ENCODE results near the gene DUSP1. TPM values are rescaled to one million over a fixed set of nuclear protein-coding genes. Genes with fewer than 3 reads are reported as not detected.
"Not testable (repeated sequence)": the region's sequence is repeated elsewhere in the genome, so short reads cannot be mapped to it uniquely, and the experiment has no call there.

The DUSP1 gene
- total and polyA plus RNA-seq, 8 donors = 33.0 to 534 (median 239) TPM

DNA sequence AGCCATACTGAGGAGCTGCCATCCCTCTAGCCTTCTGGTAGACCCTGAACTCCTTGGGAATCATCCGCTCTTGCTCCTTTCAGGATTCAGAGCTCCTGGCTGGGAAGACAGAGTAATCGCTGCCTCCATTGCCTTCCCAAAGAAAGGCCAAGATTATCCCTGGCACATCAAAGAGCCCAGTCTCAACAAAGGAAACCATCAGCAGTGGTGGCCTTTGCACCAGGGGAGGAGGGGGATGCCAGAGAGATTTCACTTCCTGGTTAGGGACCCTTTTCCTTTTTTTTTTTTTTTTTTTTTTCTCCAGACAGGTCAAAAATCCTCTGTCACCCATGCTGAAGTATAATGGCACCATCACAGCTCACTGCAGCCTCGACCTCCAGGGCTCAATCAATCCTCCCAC is 47.1 kb upstream of the DUSP1 start:
- H3K4me3 ChIP-seq = no peak overlapping the region
- no peaks in the 10 kb centered on the region for H3K36me3 ChIP-seq
- H3K4me1 ChIP-seq = peaks cover 0 to 11% of the 10 kb centered on the region in 2 donors
- DNase-seq (no peak), ATAC-seq (no peak)
- intact Hi-C loops (cut with DNase I) = no loop called here
- no peaks in the 10 kb centered on the region for H3K9me3 ChIP-seq
- no peaks in the 10 kb centered on the region for H3K27me3 ChIP-seq
- no peak overlapping the region for H3K27ac ChIP-seq
- TF ChIP-seq, protein P1, sequence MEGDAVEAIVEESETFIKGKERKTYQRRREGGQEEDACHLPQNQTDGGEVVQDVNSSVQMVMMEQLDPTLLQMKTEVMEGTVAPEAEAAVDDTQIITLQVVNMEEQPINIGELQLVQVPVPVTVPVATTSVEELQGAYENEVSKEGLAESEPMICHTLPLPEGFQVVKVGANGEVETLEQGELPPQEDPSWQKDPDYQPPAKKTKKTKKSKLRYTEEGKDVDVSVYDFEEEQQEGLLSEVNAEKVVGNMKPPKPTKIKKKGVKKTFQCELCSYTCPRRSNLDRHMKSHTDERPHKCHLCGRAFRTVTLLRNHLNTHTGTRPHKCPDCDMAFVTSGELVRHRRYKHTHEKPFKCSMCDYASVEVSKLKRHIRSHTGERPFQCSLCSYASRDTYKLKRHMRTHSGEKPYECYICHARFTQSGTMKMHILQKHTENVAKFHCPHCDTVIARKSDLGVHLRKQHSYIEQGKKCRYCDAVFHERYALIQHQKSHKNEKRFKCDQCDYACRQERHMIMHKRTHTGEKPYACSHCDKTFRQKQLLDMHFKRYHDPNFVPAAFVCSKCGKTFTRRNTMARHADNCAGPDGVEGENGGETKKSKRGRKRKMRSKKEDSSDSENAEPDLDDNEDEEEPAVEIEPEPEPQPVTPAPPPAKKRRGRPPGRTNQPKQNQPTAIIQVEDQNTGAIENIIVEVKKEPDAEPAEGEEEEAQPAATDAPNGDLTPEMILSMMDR (IDR thresholded peaks at IDR 0.05) = no peak

DNA sequence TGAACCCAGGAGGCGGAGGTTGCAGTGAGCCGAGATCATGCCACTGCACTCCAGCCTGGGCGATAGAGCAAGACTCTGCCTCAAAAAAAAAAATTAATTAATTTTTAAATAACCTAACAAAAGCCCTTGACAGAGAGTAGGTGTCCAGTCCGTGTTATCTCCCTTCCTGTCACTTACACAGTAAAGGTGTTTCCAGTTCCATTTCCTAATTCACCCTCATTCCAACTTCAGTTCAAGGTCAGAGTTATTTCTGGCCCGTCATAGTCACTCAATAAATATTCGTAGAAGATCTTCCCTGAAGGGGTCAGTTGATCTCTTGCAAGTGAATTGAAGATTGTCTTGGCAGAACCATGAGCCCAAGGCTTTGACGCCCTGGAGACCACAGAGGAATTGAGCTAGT is 46.7 kb upstream of the DUSP1 start:
- ATAC-seq (no peak), DNase-seq (no peak)
- H3K4me3 ChIP-seq = no peak overlapping the region
- no peak overlapping the region for H3K27ac ChIP-seq
- no peaks in the 10 kb centered on the region for H3K27me3 ChIP-seq
- H3K9me3 ChIP-seq = no peaks in the 10 kb centered on the region
- peaks cover 0 to 11% of the 10 kb centered on the region in 2 donors for H3K4me1 ChIP-seq
- TF ChIP-seq, protein P1 (IDR thresholded peaks at IDR 0.05) = no peak
- intact Hi-C loops (cut with DNase I) = no loop called here
- H3K36me3 ChIP-seq = no peaks in the 10 kb centered on the region

DNA sequence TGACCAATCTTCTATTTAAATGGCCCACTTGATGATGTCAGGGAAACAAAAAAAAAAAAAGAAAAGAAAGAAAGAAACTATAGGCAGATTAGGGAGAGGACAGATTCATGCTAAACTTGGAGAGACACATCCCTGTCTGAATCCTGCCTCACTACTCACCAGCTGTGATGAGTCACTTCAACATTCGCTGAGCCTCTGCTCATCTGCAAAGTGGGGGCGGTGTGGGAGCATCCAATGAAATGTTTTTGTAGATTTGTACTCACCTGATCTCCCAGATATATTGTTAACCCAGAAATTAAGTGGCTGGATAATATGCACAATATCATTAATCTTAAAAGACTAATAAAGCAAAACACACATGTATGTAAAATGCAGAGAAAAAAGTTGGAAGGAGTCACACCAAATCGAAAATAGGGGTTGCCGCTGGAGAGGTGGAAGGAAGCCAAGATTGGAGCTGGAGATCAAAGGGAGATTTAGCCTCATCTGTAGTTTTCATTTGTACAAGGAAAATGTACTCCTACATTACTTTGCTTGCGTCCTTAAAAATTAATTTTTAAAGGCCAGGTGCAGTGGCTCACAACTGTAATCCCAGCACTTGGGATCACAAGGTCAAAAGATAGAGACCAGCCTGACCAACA is 46.0 kb upstream of the DUSP1 start:
- Histone ChIP-seq H3K9me3 (no peaks in the 10 kb centered on the region), H3K36me3 (no peaks in the 10 kb centered on the region), H3K27ac (no peak overlapping the region), H3K27me3 (no peaks in the 10 kb centered on the region), H3K4me1 (peaks cover 0 to 11% of the 10 kb centered on the region in 2 donors), H3K4me3 (no peak overlapping the region)
- intact Hi-C loops (cut with DNase I) = no loop called here
- ATAC-seq (peak; percentile 64), DNase-seq (peak in 1 of 4 donors; percentile 43)
- TF ChIP-seq, protein P1 (IDR thresholded peaks at IDR 0.05) = no peak

DNA sequence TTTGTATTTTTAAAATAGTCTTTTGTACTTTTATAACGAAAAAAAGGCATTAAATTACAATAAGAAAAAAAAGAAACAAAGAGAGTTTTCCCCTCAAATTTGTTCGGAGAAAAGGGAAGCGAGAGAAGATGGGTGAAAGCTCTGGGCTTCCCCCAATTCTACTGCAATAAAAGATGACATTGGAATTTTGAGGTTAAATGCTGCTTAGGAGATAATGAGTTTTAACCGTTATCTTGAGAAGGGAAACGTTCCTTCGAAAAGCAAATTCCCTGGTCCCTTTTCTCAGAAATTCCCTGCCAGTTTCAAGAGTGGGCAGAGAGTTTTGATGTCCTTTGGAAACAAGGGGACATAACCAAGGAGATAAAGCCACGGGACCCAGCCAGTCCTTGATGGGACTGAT is 44.6 kb upstream of the DUSP1 start:
- intact Hi-C loops (cut with DNase I) = no loop called here
- Histone ChIP-seq H3K9me3 (no peaks in the 10 kb centered on the region), H3K4me1 (peaks cover 0 to 11% of the 10 kb centered on the region in 2 donors), H3K27me3 (no peaks in the 10 kb centered on the region), H3K36me3 (no peaks in the 10 kb centered on the region), H3K4me3 (no peak overlapping the region), H3K27ac (no peak overlapping the region)
- TF ChIP-seq, protein P1 (IDR thresholded peaks at IDR 0.05) = no peak
- DNase-seq (no peak), ATAC-seq (no peak)

DNA sequence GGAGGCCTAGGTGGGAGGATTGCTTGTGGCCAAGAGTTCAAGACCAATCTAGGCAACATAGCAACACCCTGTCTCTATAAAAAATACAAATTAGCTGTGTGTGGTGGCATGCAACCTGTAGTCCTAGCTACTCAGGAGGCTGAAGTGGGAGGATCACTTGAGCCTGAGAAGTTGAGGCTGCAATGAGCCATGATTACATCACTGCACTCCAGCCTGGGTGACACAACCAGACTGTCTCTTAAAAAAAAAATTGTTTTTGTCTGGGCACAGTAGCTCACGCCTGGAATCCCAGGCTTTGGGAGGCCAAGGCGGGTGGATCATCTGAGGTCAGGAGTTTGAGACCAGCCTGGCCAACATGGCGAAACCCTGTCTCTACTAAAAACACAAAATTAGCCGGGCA is 40.0 kb upstream of the DUSP1 start:
- H3K4me1 ChIP-seq = peaks cover 7 to 20% of the 10 kb centered on the region in 2 donors
- H3K27ac ChIP-seq; H3K9me3 ChIP-seq; H3K27me3 ChIP-seq; DNase-seq; intact Hi-C loops (cut with DNase I); ATAC-seq; H3K4me3 ChIP-seq; H3K36me3 ChIP-seq: not testable (repeated sequence)

DNA sequence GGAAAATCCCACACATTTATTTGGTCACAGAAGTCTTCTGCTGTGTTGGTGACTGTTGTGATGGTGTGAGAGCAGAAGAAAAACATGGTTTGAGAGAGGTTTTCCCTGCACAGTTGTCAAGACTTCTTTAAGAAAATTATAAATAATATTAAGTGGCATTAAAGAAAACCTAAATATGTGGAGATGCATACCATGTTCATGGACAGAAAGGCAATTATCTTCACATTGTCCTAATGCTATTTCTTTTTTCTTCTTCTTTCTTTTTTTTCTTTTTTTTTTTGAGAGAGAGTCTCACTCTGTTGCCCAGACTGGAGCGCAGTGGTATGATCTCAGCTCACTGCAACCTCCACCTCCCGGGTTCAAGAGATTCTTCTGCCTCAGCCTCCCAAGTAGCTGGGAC is 38.8 kb upstream of the DUSP1 start:
- DNase-seq = no peak
- no peaks in the 10 kb centered on the region for H3K27me3 ChIP-seq
- H3K9me3 ChIP-seq = peaks cover 0 to 7% of the 10 kb centered on the region in 2 donors
- H3K4me1 ChIP-seq = peaks cover 7 to 27% of the 10 kb centered on the region in 2 donors
- intact Hi-C loops (cut with DNase I) = no loop called here
- H3K27ac ChIP-seq = no peak overlapping the region
- H3K4me3 ChIP-seq = no peak overlapping the region
- no peaks in the 10 kb centered on the region for H3K36me3 ChIP-seq
- TF ChIP-seq, protein P1 (IDR thresholded peaks at IDR 0.05) = no peak
- ATAC-seq = no peak

Data from left lung (tissue), 10 donors.